H1 (cell line): ENCODE data around the gene MYO15B. TPM values are rescaled to one million over a fixed set of nuclear protein-coding genes. Genes with fewer than 3 reads are reported as not detected.

Experiments
- CTCF ChIA-PET: fragments of 300-600 bp; sonication (Branson Sonifier 250); formaldehyde crosslinking; loops from one replicate; lab custom pipeline; 2021; ENCODE audit not compliant: partially characterized antibody; lab: Charles Lee
- POLR2A ChIA-PET: fragments of 300-600 bp; sonication (Branson Sonifier 250); formaldehyde crosslinking; loops from one replicate; lab custom pipeline; 2021; ENCODE audit warnings: inconsistent platforms; ENCODE audit not compliant: partially characterized antibody; lab: Charles Lee
- DNase-seq, 2 experiments: peaks; one replicate each; pipeline versions ENCODE4 v3.0.0 to v3.0.0-alpha.2; 2010 to 2022; ENCODE audit warnings: low spot score in 2 of 2, low read depth in 1 of 2, mixed read lengths in 1 of 2
- FAIRE-seq: peaks from 2 replicates; lab custom pipeline; 2011; peaks lifted over from hg19 to GRCh38; lab: Jason Lieb, UNC
- H2AFZ ChIP-seq: 2 replicates; pipeline ENCODE4 v1.8.1; 2012; ENCODE audit warnings: low read length, inconsistent platforms
- H2AK5ac ChIP-seq: 2 replicates; pipeline ENCODE4 v1.6.1; 2013; ENCODE audit warnings: low read depth, low read length
- H2BK120ac ChIP-seq: replicated peaks from 2 replicates; pipeline ENCODE3; 2013; ENCODE audit warnings: low read depth, low read length, inconsistent platforms
- H2BK12ac ChIP-seq: 2 replicates; pipeline ENCODE4 v1.6.1; 2013; ENCODE audit warnings: low read depth, low read length
- H2BK15ac ChIP-seq: 2 replicates; pipeline ENCODE4 v1.6.1; 2013; ENCODE audit warnings: low read length
- H2BK20ac ChIP-seq: 2 replicates; pipeline ENCODE4 v1.6.1; 2013; ENCODE audit warnings: low read length
- H2BK5ac ChIP-seq: 2 replicates; pipeline ENCODE4 v1.6.1; 2013; ENCODE audit warnings: low read depth, low read length
- H3K14ac ChIP-seq: 2 replicates; pipeline ENCODE4 v1.6.1; 2013; ENCODE audit warnings: inconsistent platforms; ENCODE audit not compliant: insufficient read length
- H3K18ac ChIP-seq: 2 replicates; pipeline ENCODE4 v1.6.1; 2013; ENCODE audit warnings: low read length; ENCODE audit errors: extremely low read depth
- H3K23ac ChIP-seq: 2 replicates; pipeline ENCODE4 v1.6.1; 2013; ENCODE audit warnings: inconsistent platforms; ENCODE audit not compliant: insufficient read length
- H3K23me2 ChIP-seq: 2 replicates; pipeline ENCODE4 v1.6.1; 2013; ENCODE audit warnings: low read depth, low read length
- H3K27ac ChIP-seq: 2 replicates; pipeline ENCODE4 v1.6.1; 2011; ENCODE audit warnings: low read depth, low read length, inconsistent platforms
- H3K27me3 ChIP-seq, 4 experiments: replicated peaks in 1 of 4; 1 replicate in 1 of 4; 2 replicates in 3 of 4; pipeline versions ENCODE4 v1.6.1 to v1.8.1; 2011 to 2013; ENCODE audit warnings: low read length in 3 of 4, mild to moderate bottlenecking in 3 of 4, inconsistent platforms in 2 of 4, mixed read lengths in 2 of 4, moderate library complexity in 1 of 4; ENCODE audit not compliant: control insufficient read depth in 3 of 4, insufficient read depth in 3 of 4; ENCODE audit errors: extremely low read depth in 1 of 4
- H3K36me3 ChIP-seq, 4 experiments: 2 replicates each; pipeline versions ENCODE4 v1.6.1 to v1.8.1; 2011 to 2013; ENCODE audit warnings: mild to moderate bottlenecking in 4 of 4, low read length in 3 of 4, moderate library complexity in 2 of 4, control low read depth in 1 of 4, inconsistent platforms in 1 of 4; ENCODE audit not compliant: insufficient read depth in 4 of 4, control insufficient read depth in 2 of 4
- H3K4ac ChIP-seq: replicated peaks from 2 replicates; pipeline ENCODE3; 2013; ENCODE audit warnings: low read length, low read depth, mixed read lengths, inconsistent platforms; ENCODE audit not compliant: insufficient read length
- H3K4me1 ChIP-seq, 4 experiments: replicated peaks in 1 of 4; 1 replicate in 1 of 4; 2 replicates in 3 of 4; pipeline versions ENCODE4 v1.6.1 to v1.8.1; 2011 to 2013; ENCODE audit warnings: low read length in 3 of 4, inconsistent platforms in 2 of 4, mixed read lengths in 1 of 4; ENCODE audit not compliant: insufficient read depth in 4 of 4, control insufficient read depth in 3 of 4
- H3K4me2 ChIP-seq, 2 experiments: 2 replicates each; pipeline versions ENCODE4 v1.6.1 to v1.8.1; 2011 to 2013; ENCODE audit warnings: low read depth in 2 of 2, low read length in 2 of 2, control low read depth in 1 of 2, inconsistent platforms in 1 of 2, mild to moderate bottlenecking in 1 of 2; ENCODE audit not compliant: insufficient read depth in 1 of 2
- H3K4me3 ChIP-seq, 4 experiments: fragments of 200-600, 300-600 bp in 1 of 4; sonication (generic), shearing (Covaris generic), sonication (Bioruptor Twin) in 1 of 4; 2 replicates each; pipeline versions ENCODE4 v1.5.1 to v1.8.1; 2011 to 2016; ENCODE audit warnings: low read length in 4 of 4, low read depth in 3 of 4, control low read depth in 2 of 4, inconsistent platforms in 2 of 4, mild to moderate bottlenecking in 2 of 4, mixed read lengths in 1 of 4, moderate library complexity in 1 of 4; ENCODE audit not compliant: insufficient read depth in 2 of 4; ENCODE audit errors: extremely low read depth in 1 of 4
- H3K56ac ChIP-seq: replicated peaks from 2 replicates; pipeline ENCODE3; 2013; ENCODE audit warnings: low read depth, mild to moderate bottlenecking, mixed read lengths, low read length, inconsistent platforms; ENCODE audit not compliant: insufficient read length
- H3K79me1 ChIP-seq: 2 replicates; pipeline ENCODE4 v1.6.1; 2013; ENCODE audit warnings: low read depth, low read length, control low read depth
- H3K79me2 ChIP-seq, 2 experiments: 2 replicates each; pipeline versions ENCODE4 v1.6.1 to v1.8.1; 2012 to 2013; ENCODE audit warnings: low read length in 2 of 2, mild to moderate bottlenecking in 2 of 2, inconsistent platforms in 1 of 2; ENCODE audit not compliant: insufficient read depth in 2 of 2, control insufficient read depth in 1 of 2
- H3K9ac ChIP-seq, 4 experiments: replicated peaks in 1 of 4; 1 replicate in 1 of 4; 2 replicates in 3 of 4; pipeline versions ENCODE4 v1.6.1 to v1.8.1; 2011 to 2013; ENCODE audit warnings: low read depth in 3 of 4, low read length in 3 of 4, control low read depth in 2 of 4, mild to moderate bottlenecking in 2 of 4, moderate library complexity in 2 of 4, inconsistent platforms in 1 of 4; ENCODE audit errors: extremely low read depth in 1 of 4
- H3K9me3 ChIP-seq, 2 experiments: 2 replicates each; pipeline versions ENCODE4 v1.6.1 to v1.8.1; 2012 to 2013; ENCODE audit warnings: mild to moderate bottlenecking in 2 of 2, moderate library complexity in 2 of 2, control low read depth in 1 of 2, inconsistent platforms in 1 of 2, low read depth in 1 of 2, low read length in 1 of 2, mixed read lengths in 1 of 2; ENCODE audit not compliant: insufficient read depth in 2 of 2
- H4K20me1 ChIP-seq, 2 experiments: replicated peaks in 1 of 2; 2 replicates each; pipeline versions ENCODE3 to v1.8.1; 2011 to 2013; ENCODE audit warnings: inconsistent platforms in 2 of 2, low read length in 2 of 2, mild to moderate bottlenecking in 1 of 2; ENCODE audit not compliant: insufficient read depth in 2 of 2, control insufficient read depth in 1 of 2
- H4K5ac ChIP-seq: 2 replicates; pipeline ENCODE4 v1.6.1; 2013; ENCODE audit warnings: low read length, low read depth, mixed read lengths, inconsistent platforms; ENCODE audit not compliant: insufficient read length
- H4K8ac ChIP-seq: 2 replicates; pipeline ENCODE4 v1.8.0; 2013; ENCODE audit warnings: mild to moderate bottlenecking, moderate library complexity, low read length, inconsistent platforms; ENCODE audit not compliant: insufficient read depth; ENCODE audit errors: extremely low read depth
- H4K91ac ChIP-seq: replicated peaks from 2 replicates; pipeline ENCODE3; 2013; ENCODE audit warnings: low read length, mixed read lengths, inconsistent platforms; ENCODE audit not compliant: insufficient read length
- NANOG ChIP-seq: IDR thresholded peaks from 2 replicates; pipeline ENCODE4 v1.6.1; 2011; ENCODE audit warnings: low read length, low read depth, mild to moderate bottlenecking, inconsistent platforms; ENCODE audit not compliant: insufficient read depth, poor library complexity, severe bottlenecking
- PHF8 ChIP-seq: fragments of 200-600 bp; sonication (generic); conservative IDR thresholded peaks from 2 replicates; pipeline ENCODE4 v1.7.1; 2012; ENCODE audit warnings: low read depth, mild to moderate bottlenecking, inconsistent platforms, low read length, moderate library complexity
- POLR2A ChIP-seq, 2 experiments: IDR thresholded peaks; 1 replicate in 1 of 2; 2 replicates in 1 of 2; pipeline ENCODE4 v1.6.1; 2011; ENCODE audit warnings: low read depth in 2 of 2, low read length in 2 of 2, mild to moderate bottlenecking in 2 of 2; ENCODE audit errors: control extremely low read depth in 1 of 2
- WGBS, 2 experiments: shearing (Covaris generic) in 1 of 2; methylation state at CpG; one replicate each; pipeline versions ENCODE4 v1.1.6 to v1.1.7; 2013 to 2015; ENCODE audit warnings: low lambda C conversion rate in 2 of 2, mixed read lengths in 2 of 2, inconsistent platforms in 1 of 2, low coverage in 1 of 2, missing lambda C conversion rate in 1 of 2; ENCODE audit not compliant: insufficient replicate concordance in 2 of 2, insufficient coverage in 1 of 2, insufficient read length in 1 of 2; ENCODE audit errors: extremely low coverage in 1 of 2, missing lambda C conversion rate in 1 of 2; 5-methylcytosine and 5-hydroxymethylcytosine counted together
- polyA plus RNA-seq, 7 experiments: library from polyadenylated mRNA; depleted of rRNA in 3 of 7; stranded (reverse) in 5 of 7; unstranded in 2 of 7; fragments of >200 nt in 5 of 7; fragments of 200-250 nt in 2 of 7; gene quantifications; 1 replicate in 5 of 7; 2 replicates in 1 of 7; 4 replicates in 1 of 7; pipeline versions ENCODE4 v1.2.1 to v1.2.3, GENCODE V29; 2011 to 2013; ENCODE audit warnings: missing spikeins in 2 of 7, mixed read lengths in 2 of 7
- total RNA-seq: library from RNA; stranded (reverse); fragmentation: NEBNext Ultra II Directional; extraction: Animal tissue kit (Norgen Biotek cat#: 25700); gene quantifications from 2 replicates; pipeline ENCODE4 v1.2.1, GENCODE V29; 2021

The MYO15B gene
- total and polyA plus RNA-seq, 2 of the 8 experiments (the other 6 are each of a cell fraction or from before 2014, with no cell fraction given) = 7.1 to 11.2 TPM

DNA sequence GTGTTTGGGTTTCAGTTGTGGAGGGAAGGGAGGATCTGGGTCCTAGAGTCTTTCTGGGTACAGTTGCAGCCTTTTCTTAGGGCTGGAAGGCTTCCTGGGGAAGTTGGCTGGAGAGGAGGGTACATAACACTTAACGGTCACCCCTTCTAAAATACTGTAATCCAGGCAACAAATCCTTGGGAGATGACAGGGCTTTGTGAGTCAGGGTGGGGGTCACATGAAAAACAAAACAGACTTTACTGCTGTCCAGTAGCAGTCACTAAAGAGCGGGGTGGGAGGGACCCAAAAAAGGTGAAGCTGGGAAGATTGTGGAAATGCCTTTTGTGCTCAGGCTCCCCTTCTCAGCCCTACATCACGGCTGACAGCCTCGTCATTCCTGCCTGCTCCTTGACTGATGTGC, 85.9 kb downstream of the MYO15B start:
- no peak overlapping the region for H3K9ac ChIP-seq
- ChIA-PET CTCF (interaction anchor here (0.7 to 7.4 kb wide), 20 partner anchors 8 to 121 kb away, joined by 3 to 115 read pairs (median 8); partner anchors contain the start of genes ITGB4 and SMIM5), POLR2A (interaction anchor here (0.9 to 3.4 kb wide), 6 partner anchors 8 to 76 kb away, joined by 3 to 26 read pairs (median 4); no protein-coding TSS in a partner anchor)
- H3K4ac ChIP-seq = no peak overlapping the region
- no peak overlapping the region for H3K14ac ChIP-seq
- TF ChIP-seq PHF8 (no peak), NANOG (no peak), POLR2A (IDR thresholded peaks at IDR 0.05; ENCODE audit: control extremely low read depth in 1 of 2, low read depth in 2 of 2, low read length in 2 of 2) (peak in 1 of 2 experiments; percentile 31; a peak in 1 of 3 replicates)
- H3K4me2 ChIP-seq = no peak overlapping the region
- no peak overlapping the region for H3K4me3 ChIP-seq
- H3K27me3 ChIP-seq = no peaks in the 10 kb centered on the region
- peaks cover 4 to 6% of the 10 kb centered on the region in 2 experiments for H4K20me1 ChIP-seq
- H3K23me2 ChIP-seq = no peaks in the 10 kb centered on the region
- H2BK120ac ChIP-seq = no peak overlapping the region
- DNase-seq (no peak), FAIRE-seq (no peak)
- no peak overlapping the region for H2BK12ac ChIP-seq
- no peak overlapping the region for H3K18ac ChIP-seq
- H4K8ac ChIP-seq = no peak overlapping the region
- H3K23ac ChIP-seq = no peak overlapping the region
- H2BK15ac ChIP-seq = no peak overlapping the region
- WGBS, 2 experiments = 92% methylated on average over 4 of the region's 4 CpGs; no CpG with 5 or more reads in 1 of the 2 experiments
- H3K56ac ChIP-seq = no peak overlapping the region
- H3K79me2 ChIP-seq = peaks cover 2 to 47% of the 10 kb centered on the region in 2 experiments; a peak in 2 of 4 replicates
- no peak overlapping the region for H3K27ac ChIP-seq
- H2BK5ac ChIP-seq = no peak overlapping the region
- peaks cover 14 to 38% (median 26%) of the 10 kb centered on the region in 4 experiments; a peak in 7 of 8 replicates for H3K36me3 ChIP-seq
- H3K9me3 ChIP-seq = no peaks in the 10 kb centered on the region
- no peak overlapping the region for H2BK20ac ChIP-seq
- H2AFZ ChIP-seq = no peak overlapping the region
- H4K5ac ChIP-seq = no peak overlapping the region
- H3K79me1 ChIP-seq = peaks cover 2% of the 10 kb centered on the region
- H3K4me1 ChIP-seq = no peaks in the 10 kb centered on the region
- H2AK5ac ChIP-seq = no peak overlapping the region
- H4K91ac ChIP-seq = no peak overlapping the region

Other genes with a start within 250 kb of the MYO15B start
- gene GRB2, start 182.1 kb upstream of the MYO15B start, total RNA-seq = 101 and 102 TPM in 2 replicates
- 44.2 and 51.8 TPM in 2 replicates for gene GRB2, start 182.1 kb upstream of the MYO15B start, polyA plus RNA-seq (2011; rRNA removed)
- 54.8 and 64.3 TPM in 2 replicates for gene TMEM94, start 131.2 kb upstream of the MYO15B start, total RNA-seq
- gene TMEM94, start 131.2 kb upstream of the MYO15B start, polyA plus RNA-seq (2011; rRNA removed) = 69.9 and 147 TPM in 2 replicates
- gene CASKIN2, start 72.3 kb upstream of the MYO15B start, total RNA-seq = 28.9 and 32.3 TPM in 2 replicates
- gene CASKIN2, start 72.3 kb upstream of the MYO15B start, polyA plus RNA-seq (2011; rRNA removed) = 6.7 and 10.6 TPM in 2 replicates
- 43.6 and 44.8 TPM in 2 replicates for gene TSEN54, start 71.3 kb upstream of the MYO15B start, total RNA-seq
- 60.3 and 68.1 TPM in 2 replicates for gene TSEN54, start 71.3 kb upstream of the MYO15B start, polyA plus RNA-seq (2011; rRNA removed)
- 64.5 and 66.6 TPM in 2 replicates for gene LLGL2, start 62.1 kb upstream of the MYO15B start, total RNA-seq
- 77.1 and 126 TPM in 2 replicates for gene LLGL2, start 62.1 kb upstream of the MYO15B start, polyA plus RNA-seq (2011; rRNA removed)
- not detected in 2 replicates for gene SMIM5, start 45.6 kb downstream of the MYO15B start, total RNA-seq
- gene SMIM5, start 45.6 kb downstream of the MYO15B start, polyA plus RNA-seq (2011; rRNA removed) = not detected in 2 replicates
- 40.7 and 41.1 TPM in 2 replicates for gene RECQL5, start 79.4 kb downstream of the MYO15B start, total RNA-seq
- gene RECQL5, start 79.4 kb downstream of the MYO15B start, polyA plus RNA-seq (2011; rRNA removed) = 15.1 and 34.9 TPM in 2 replicates
- 79.9 and 81.5 TPM in 2 replicates for gene SAP30BP, start 79.5 kb downstream of the MYO15B start, total RNA-seq
- 63.3 and 82.1 TPM in 2 replicates for gene SAP30BP, start 79.5 kb downstream of the MYO15B start, polyA plus RNA-seq (2011; rRNA removed)
- gene ITGB4, start 133.7 kb downstream of the MYO15B start, total RNA-seq = 5.4 and 5.6 TPM in 2 replicates
- 5.2 and 8.4 TPM in 2 replicates for gene ITGB4, start 133.7 kb downstream of the MYO15B start, polyA plus RNA-seq (2011; rRNA removed)
- gene GALK1, start 177.4 kb downstream of the MYO15B start, total RNA-seq = 31.0 and 34.1 TPM in 2 replicates
- gene GALK1, start 177.4 kb downstream of the MYO15B start, polyA plus RNA-seq (2011; rRNA removed) = 47.9 and 65.5 TPM in 2 replicates
- gene UNK, start 197.0 kb downstream of the MYO15B start, total RNA-seq = 33.0 and 33.3 TPM in 2 replicates
- 24.2 and 28.9 TPM in 2 replicates for gene UNK, start 197.0 kb downstream of the MYO15B start, polyA plus RNA-seq (2011; rRNA removed)